Nephron (organoid): Measurements from ENCODE around the gene B3GNT7.
A peak's percentile ranks its signal among the peaks of the same experiment; 100 is the strongest.

Source experiments
- H3K27ac Mint-ChIP-seq, 3 experiments: 2 replicates each; pipeline ENCODE4 v1.8.0; 2020; ENCODE audit warnings: mixed read lengths in 3 of 3, mild to moderate bottlenecking in 2 of 3, moderate library complexity in 1 of 3
- H3K27me3 Mint-ChIP-seq: 2 replicates; pipeline ENCODE4 v1.8.0; 2021; ENCODE audit warnings: low read depth, mild to moderate bottlenecking, moderate library complexity, mixed read lengths
- H3K36me3 Mint-ChIP-seq: 2 replicates; pipeline ENCODE4 v1.8.0; 2020; ENCODE audit warnings: low read depth, mixed read lengths
- H3K4me1 Mint-ChIP-seq: 2 replicates; pipeline ENCODE4 v1.8.0; 2020; ENCODE audit warnings: mixed read lengths
- H3K4me3 Mint-ChIP-seq, 3 experiments: 2 replicates each; pipeline ENCODE4 v1.8.0; 2020; ENCODE audit warnings: mild to moderate bottlenecking in 3 of 3, mixed read lengths in 3 of 3, moderate library complexity in 2 of 3
- H3K9me3 Mint-ChIP-seq: 2 replicates; pipeline ENCODE4 v1.8.0; 2020; ENCODE audit warnings: mixed read lengths
- TF ChIP-seq, protein P1 (sequence below), 3 experiments: fragments of 200-600 bp; sonication (generic); IDR thresholded peaks; one replicate each; pipeline ENCODE4 v1.5.0; 2021; ENCODE audit warnings: antibody characterized with exemption in 3 of 3; ENCODE audit not compliant: unreplicated experiment in 3 of 3

The B3GNT7 gene

GRCh38 chr2:231370429-231370748 lies 25.1 kb upstream of the B3GNT7 start:
- H3K36me3 Mint-ChIP-seq, result peaks cover 13% of the 10 kb centered on the region
- H3K9me3 Mint-ChIP-seq, result no peaks in the 10 kb centered on the region
- TF ChIP-seq, protein P1, sequence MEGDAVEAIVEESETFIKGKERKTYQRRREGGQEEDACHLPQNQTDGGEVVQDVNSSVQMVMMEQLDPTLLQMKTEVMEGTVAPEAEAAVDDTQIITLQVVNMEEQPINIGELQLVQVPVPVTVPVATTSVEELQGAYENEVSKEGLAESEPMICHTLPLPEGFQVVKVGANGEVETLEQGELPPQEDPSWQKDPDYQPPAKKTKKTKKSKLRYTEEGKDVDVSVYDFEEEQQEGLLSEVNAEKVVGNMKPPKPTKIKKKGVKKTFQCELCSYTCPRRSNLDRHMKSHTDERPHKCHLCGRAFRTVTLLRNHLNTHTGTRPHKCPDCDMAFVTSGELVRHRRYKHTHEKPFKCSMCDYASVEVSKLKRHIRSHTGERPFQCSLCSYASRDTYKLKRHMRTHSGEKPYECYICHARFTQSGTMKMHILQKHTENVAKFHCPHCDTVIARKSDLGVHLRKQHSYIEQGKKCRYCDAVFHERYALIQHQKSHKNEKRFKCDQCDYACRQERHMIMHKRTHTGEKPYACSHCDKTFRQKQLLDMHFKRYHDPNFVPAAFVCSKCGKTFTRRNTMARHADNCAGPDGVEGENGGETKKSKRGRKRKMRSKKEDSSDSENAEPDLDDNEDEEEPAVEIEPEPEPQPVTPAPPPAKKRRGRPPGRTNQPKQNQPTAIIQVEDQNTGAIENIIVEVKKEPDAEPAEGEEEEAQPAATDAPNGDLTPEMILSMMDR (IDR thresholded peaks at IDR 0.05; ENCODE audit: unreplicated experiment in 3 of 3), result no peak
- H3K27ac Mint-ChIP-seq, result no peak overlapping the region
- H3K4me1 Mint-ChIP-seq, result peaks cover under 1% of the 10 kb centered on the region
- no peak overlapping the region for H3K4me3 Mint-ChIP-seq
- peaks cover 7% of the 10 kb centered on the region for H3K27me3 Mint-ChIP-seq

DNA sequence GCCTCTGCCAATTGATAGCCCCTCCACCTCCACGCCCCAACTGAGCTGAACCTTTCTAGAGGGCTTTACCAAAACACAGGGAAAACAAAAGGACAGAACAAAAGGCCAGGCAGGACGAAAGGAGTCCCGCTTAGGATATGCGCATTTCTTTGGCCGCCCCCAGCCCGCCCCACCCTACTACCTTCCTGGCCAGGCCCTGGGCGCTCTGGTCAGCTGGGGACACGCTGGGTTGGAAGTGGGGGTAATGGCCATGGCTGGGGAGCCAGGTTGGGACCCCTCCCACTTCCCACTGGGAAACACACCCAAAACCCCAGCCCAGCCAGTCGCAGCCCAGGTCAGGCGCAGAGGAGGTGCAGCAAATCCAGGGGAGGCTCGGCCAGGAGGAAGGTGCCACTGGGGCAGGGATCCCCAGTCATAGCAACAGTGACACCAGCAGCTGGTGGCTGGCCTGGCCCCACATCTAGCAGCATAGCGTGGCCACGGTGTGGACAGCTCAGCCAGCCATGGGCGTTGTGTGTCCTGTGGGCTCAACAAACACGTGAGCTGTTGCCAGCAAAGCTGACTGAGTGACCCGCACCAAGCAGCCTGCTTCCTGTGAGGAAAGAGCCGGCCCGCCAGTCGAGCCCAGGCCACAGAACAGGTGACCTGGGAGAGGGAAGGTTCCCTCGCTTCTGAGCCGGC lies 24.6 kb upstream of the B3GNT7 start:
- no peak overlapping the region for H3K4me3 Mint-ChIP-seq
- peaks cover 6% of the 10 kb centered on the region for H3K4me1 Mint-ChIP-seq
- H3K9me3 Mint-ChIP-seq, result no peaks in the 10 kb centered on the region
- TF ChIP-seq, protein P1 (IDR thresholded peaks at IDR 0.05; ENCODE audit: unreplicated experiment in 3 of 3), result no peak
- no peak overlapping the region for H3K27ac Mint-ChIP-seq
- H3K36me3 Mint-ChIP-seq, result peaks cover 11% of the 10 kb centered on the region
- peaks cover 8% of the 10 kb centered on the region for H3K27me3 Mint-ChIP-seq

DNA sequence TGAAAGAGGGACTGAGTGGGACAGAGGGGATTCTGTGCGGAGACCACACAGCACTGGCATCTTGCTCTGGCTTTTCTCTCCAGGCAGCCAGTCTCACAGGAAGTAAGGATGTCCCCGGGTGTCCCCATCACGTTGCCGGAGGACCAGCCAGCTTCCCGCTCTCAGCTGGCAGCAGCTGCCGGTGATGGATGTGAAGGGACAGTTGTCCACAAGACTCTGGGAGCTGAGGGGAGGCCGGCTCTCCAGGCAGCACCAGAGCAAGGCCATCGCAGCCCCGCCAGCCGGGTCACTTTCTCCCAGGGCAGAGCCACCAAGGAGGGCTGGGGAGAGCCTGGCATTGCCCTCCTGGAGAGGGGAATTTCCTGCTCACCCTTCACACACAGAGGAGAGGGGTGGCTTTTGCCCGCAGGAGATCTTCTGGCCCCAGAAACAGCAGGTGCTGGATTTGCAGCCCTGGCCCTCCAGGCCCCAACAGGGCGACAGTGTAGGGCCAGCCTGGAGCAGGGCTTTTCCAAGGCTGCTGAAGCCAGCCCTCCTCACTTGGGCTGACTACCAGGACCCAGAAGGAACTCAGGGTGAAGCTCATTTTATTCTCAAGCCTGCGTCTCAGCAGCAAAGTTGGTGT lies 24.0 kb upstream of the B3GNT7 start:
- peaks cover 9% of the 10 kb centered on the region for H3K4me1 Mint-ChIP-seq

GRCh38 chr2:231372326-231372725 lies 23.2 kb upstream of the B3GNT7 start:
- Mint-ChIP-seq H3K27ac (peak overlapping the region in 1 of 3 experiments; percentile 60), H3K4me3 (no peak overlapping the region), H3K4me1 (peaks cover 16% of the 10 kb centered on the region), H3K27me3 (peaks cover 21% of the 10 kb centered on the region), H3K36me3 (peaks cover 9% of the 10 kb centered on the region), H3K9me3 (no peaks in the 10 kb centered on the region)
- TF ChIP-seq, protein P1 (IDR thresholded peaks at IDR 0.05; ENCODE audit: unreplicated experiment in 3 of 3), result no peak

More for the DNA sequence above, 24.0 kb upstream of the B3GNT7 start:
- peaks cover 9% of the 10 kb centered on the region for H3K36me3 Mint-ChIP-seq
- H3K9me3 Mint-ChIP-seq, result no peaks in the 10 kb centered on the region
- no peak overlapping the region for H3K27ac Mint-ChIP-seq
- H3K27me3 Mint-ChIP-seq, result peaks cover 13% of the 10 kb centered on the region
- TF ChIP-seq, protein P1 (IDR thresholded peaks at IDR 0.05; ENCODE audit: unreplicated experiment in 3 of 3), result no peak
- H3K4me3 Mint-ChIP-seq, result no peak overlapping the region

GRCh38 chr2:231373184-231373583 lies 22.3 kb upstream of the B3GNT7 start:
- Mint-ChIP-seq H3K27ac (peak overlapping the region in 2 of 3 experiments; percentile 16 to 81), H3K9me3 (no peaks in the 10 kb centered on the region), H3K4me1 (peaks cover 16% of the 10 kb centered on the region), H3K4me3 (no peak overlapping the region), H3K36me3 (peaks cover 7% of the 10 kb centered on the region), H3K27me3 (peaks cover 23% of the 10 kb centered on the region)
- TF ChIP-seq, protein P1 (IDR thresholded peaks at IDR 0.05; ENCODE audit: unreplicated experiment in 3 of 3), result no peak
